NCI-H345 treated with DMSO at 0.1 percent for 48 hours (cell line): Measurements from ENCODE around the gene FBXO44.

Source experiments
- DNase-seq: peaks from one replicate; lab custom pipeline; 2025; ENCODE audit not compliant: unreplicated experiment; lab: John Stamatoyannopoulos, UW

Gene FBXO44

DNA sequence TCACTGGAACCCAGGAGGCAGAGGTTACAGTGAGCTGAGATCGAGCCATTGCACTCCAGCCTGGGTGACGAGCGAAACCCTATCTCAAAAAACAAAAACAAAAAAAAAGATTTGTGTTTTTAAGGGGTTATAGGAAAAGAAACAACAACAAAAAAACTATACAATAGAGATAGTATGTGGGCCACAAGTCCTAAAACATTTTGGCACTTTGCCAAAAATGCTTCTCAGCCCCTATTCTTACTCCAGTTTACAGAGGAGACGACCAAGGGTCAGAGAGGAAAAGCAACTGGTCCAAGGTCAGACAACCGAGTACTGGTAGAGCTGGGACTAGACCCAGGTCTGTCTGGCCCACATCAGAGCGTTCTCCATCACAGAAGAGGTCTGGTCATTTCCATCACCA lies 3.0 kb downstream of the FBXO44 start:
- DNase-seq: no peak

DNA sequence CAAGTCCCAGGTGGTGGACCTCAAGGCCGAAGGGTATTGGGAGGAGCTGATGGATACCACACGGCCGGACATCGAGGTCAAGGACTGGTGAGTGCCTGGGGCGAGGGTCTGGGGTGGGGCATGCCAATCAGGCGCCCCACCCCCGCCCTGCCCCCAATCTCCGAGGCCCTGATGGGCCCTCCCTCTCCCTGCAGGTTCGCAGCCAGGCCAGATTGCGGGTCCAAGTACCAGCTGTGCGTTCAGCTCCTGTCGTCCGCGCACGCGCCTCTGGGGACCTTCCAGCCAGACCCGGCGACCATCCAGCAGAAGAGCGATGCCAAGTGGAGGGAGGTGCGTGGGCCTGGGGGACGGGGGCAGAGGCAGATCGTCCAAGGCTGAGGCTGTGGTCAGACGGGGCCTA lies 3.9 kb downstream of the FBXO44 start:
- DNase-seq: no peak

DNA sequence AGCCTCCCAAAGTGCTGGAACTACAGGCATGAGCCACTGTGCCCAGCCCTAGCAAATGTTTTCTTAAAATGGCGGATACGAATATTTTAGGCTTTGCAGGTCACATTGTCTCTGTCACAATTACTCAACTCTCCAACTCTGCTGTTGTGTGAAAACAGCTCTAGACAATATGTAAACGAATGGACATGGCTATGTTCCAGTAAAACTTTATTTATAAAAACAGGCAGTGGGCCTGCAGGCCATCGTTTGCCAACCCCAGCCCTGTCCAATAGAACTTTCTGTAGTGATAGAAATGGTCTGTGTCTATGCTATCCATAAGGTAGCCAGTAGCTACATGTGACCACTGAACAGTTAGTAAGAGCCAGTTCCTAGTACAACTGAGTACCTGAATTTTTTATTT lies 5.1 kb downstream of the FBXO44 start:
- DNase-seq: no peak

DNA sequence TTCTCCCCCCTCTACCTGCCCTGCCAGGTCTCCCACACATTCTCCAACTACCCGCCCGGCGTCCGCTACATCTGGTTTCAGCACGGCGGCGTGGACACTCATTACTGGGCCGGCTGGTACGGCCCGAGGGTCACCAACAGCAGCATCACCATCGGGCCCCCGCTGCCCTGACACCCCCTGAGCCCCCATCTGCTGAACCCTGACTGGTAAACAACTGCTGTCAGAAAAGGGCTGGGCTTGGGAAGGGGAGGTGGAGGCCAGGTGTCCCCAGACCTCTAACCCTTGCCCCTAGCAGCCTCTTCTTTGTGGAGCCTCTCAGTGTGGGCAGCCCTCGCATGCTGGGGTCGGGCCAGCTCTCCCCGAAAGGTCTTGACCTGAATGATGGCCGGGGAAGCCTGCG lies 6.4 kb downstream of the FBXO44 start:
- no peak for DNase-seq

DNA sequence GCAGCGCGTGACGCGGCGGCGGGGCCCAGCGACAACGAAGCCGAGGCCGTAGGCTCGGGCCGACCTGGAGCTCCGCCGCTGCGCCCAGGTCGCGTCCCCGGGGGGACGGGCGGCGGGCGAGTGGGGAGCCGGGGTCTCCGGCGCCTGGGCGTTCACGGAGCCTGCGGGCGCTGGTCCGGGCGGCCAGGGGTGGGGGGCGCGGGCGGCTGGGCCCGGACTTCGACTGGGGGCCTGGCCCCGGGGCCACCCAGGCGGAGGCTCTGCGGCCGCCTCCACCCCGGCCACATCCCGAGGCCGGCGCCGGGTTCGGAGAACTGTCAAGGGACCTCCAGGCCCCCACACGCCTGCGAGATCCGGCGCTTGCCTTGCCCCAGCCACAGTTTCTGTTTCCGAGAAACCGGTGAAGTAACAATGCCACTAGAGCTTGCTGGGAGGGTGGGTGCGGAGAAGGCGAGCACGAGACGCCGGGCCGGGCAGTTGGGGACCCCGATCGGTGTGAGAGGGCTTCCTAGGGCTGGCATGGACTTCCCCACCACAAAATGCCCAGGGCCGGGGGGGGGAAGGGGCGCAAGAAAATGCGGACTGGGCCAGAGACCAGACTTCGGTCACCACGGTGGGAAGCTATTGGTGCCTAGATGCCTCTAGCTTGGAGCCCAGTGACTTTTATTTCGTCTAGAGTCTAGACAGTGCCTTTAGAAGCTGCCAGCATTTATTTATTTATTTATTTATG lies 9.8 kb downstream of the FBXO44 start:
- peak; percentile 52 for DNase-seq

DNA sequence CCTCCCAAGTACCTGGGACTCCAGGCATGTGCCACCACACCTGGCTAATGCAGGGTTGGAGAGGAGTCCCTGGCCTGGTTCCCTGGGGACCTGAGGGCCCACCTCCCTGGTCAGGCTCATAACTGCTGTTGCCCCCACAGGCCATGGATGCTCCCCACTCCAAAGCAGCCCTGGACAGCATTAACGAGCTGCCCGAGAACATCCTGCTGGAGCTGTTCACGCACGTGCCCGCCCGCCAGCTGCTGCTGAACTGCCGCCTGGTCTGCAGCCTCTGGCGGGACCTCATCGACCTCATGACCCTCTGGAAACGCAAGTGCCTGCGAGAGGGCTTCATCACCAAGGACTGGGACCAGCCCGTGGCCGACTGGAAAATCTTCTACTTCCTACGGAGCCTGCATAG lies 13.8 kb downstream of the FBXO44 start:
- DNase-seq: no peak

DNA sequence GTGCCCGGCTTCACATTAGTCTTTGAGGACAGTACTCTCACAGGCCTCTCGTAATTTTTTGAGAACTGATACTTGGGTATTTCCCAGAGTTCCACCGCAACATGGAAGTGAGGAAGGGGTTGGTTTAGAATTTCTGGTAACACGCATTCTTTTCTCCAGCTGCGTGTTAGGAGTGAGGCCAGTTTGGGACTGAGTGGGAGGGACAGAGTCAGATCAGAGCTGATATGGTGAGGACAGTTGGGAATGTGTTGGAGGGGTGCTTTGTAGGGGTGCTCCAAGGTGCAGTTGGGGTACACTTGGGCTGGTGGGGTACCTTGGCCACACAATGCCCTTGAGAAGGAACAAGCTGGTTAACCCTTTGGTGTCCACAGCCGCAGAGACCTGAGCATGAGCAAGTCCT lies 16.1 kb downstream of the FBXO44 start:
- DNase-seq: no peak

DNA sequence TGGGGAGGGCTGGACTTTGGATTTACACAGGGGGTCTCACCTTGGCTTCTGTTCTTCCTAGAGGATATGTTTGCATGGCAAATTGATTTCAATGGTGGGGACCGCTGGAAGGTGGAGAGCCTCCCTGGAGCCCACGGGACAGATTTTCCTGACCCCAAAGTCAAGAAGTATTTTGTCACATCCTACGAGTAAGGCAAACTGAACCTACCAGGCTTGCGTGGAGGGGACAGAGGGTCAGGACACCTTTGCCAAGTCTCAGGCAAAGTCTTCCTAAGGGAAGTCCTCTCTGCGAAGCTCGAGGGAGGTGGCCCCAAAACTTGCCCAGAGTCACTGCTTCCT lies 16.5 kb downstream of the FBXO44 start:
- DNase-seq: no peak

DNA sequence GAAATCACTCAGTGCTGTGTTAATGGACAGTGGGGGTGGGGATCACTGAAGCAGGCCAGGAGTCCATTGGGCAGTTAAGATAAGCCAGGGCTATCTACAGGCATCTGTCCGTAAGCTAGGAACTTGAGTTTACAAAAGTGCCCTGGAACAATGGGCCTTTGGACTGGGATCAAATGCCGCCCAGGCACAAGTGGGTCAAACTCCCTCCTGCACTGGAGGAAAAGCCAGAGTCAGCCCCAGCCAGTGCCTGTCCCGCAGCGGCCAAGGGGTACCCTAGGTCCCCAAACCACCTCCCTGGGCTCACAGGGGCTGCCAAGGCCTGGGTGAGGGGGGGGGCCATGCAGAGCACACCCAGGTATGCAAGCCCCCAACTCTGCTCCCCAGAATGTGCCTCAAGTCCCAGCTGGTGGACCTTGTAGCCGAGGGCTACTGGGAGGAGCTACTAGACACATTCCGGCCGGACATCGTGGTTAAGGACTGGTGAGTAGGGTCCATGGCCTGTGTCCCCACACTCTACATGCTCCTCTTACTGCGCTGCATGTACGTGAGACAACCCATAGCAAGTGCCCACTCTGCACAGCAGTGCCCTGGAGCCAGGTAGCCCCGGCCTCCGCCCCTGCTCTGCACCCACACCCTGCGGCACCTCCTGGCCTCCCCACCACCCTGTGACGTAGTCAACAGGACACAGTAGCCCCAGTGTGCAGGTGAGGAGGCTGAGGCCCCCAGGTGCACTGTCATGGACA lies 17.0 kb downstream of the FBXO44 start:
- no peak for DNase-seq

DNA sequence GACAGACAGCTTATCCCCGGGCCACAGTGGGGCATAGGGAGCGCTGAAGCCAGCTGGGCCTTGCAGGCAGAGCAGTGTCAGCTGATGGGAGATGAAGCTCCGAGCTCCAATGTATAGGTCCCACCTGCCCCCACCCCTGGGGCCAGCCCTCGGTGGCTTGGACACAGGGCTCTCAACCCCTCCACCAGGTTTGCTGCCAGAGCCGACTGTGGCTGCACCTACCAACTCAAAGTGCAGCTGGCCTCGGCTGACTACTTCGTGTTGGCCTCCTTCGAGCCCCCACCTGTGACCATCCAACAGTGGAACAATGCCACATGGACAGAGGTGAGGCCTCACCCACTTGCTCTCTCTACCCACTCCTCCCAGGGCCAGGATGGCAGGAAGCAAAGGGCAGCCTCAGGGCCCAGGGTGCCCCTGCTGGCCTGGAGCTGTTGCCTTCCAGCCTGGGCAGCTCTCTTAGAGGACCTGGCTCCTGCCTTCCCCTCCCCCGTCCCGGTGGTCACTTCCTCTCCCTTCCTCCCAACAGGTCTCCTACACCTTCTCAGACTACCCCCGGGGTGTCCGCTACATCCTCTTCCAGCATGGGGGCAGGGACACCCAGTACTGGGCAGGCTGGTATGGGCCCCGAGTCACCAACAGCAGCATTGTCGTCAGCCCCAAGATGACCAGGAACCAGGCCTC lies 18.6 kb downstream of the FBXO44 start:
- no peak for DNase-seq

DNA sequence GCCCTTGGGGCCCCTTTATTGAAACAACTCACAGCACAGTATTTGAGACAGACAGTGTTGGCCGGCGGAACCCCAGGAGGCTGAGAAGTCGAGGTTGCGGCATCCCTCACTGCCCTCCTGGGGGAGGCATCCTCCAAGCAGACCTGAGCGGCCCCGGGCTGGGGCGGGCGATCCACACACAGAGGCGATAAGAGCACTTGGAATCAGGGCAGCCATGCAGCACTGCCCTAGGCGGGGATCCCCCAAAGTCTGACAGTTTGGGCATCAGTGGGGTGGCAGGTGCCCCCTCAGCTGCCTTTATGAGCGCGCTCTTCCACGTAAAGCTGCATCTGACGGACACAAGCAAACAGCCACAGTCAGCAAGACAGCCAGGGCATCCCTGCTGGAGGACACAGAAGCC lies 19.8 kb downstream of the FBXO44 start:
- no peak for DNase-seq

DNA sequence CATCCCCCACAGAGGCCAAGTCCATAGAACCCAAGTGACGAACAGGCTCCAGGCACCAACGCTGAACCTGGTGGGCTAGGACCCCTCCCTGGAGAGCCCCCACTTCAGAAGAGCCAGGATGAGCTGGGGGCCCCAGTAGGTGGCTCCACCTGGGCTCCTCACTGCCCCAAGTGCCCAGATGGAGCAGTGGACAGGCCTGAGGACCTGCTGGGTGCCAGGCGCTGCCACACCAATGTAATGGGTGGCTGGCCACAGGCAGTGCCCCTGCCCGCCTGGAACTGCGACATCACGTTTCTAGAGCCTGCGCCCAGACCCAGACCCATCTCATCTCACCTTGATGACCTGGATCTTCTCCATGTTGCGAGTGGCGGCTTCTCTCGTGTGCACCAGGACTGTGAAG lies 20.6 kb downstream of the FBXO44 start:
- no peak for DNase-seq

DNA sequence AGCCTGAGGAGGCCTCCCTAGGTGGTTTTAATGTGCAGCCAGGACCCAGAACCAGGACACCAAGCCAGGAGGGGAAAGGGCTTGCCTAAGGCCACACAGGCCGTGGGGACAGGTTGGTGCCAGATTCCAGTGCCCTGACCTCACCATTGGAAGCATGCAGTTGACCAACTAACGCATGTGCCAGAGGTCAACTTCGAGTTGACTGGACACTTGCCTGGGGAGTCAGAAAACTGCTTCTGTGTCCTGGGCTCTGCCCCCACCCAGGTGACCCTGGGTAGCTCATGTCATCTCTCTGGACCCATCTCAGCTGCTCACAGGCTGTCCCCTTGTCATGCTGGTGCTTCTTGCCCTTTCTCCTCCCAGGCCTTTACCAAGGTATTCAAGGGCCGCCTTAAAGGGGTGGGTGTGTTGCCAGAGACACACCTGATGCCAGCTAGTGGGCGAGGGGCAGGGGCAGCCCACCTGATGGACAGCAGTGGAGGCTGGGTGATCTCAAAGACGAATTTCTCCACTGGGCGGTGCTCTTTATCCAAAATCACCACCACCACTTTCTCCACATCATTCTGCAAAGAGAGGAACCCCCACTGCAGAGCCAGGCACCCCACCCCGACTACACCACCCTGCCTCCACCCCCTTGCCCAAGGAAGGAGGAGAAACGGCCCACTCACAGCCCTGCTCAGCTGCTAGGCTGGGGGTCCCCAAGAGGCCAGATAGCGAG lies 21.9 kb downstream of the FBXO44 start:
- DNase-seq: no peak

DNA sequence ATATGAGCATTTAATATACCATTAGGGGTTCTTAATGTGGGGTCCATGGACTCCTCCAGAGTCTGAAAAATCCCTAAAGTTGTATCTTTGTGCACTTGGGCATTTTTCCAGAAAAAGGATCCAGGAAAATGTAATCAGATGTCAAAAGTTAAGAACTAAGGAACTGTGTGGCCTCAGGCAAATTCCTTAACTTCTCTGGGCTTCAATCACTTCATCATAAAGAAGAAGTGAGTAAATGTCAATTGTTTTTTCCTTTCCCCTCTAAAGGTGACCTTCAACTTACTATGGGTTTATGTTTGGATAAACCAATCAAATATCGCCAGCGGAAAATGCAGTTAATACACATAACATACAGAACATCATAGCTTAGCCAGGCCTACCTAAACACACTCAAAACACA lies 23.8 kb downstream of the FBXO44 start:
- DNase-seq: no peak

DNA sequence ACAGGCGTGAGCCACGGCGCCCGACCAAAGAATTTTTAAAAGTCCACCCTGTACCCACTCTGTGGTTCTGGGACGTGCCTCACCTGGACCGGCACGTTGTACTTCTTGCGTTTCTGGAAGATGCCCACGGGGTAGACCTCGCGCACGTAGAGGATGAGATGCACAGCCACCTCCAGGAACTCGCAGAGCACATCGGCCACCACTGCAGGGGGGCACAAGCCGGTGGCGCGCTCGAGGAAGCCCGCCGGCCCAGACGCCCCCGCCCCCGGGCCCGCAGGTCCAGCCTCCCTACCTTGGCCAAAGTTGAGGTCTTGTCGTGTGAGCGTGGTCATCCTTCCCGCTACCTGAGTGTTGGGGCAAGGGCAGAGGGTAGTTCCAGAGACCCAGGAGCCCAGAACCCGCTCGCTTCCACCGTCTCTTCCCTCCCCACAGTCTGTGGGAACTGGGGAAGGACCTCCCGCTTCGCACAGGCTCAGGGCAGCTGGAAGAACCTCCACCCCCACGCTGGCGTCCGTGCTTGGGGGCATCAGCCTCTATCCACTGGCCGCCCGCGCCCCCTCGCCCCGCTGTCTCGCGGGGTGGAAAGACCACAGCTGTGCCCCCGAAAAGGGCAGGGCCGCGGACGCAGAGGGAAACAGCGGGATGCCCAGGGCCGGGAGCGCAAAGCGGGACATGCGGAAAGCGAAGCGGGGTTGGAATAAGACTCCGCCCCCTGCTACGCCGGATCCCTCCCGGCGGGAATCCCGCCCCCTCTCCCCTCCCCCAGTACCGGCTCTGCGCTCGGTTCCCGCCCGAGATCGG lies 25.8 kb downstream of the FBXO44 start:
- DNase-seq: no peak

DNA sequence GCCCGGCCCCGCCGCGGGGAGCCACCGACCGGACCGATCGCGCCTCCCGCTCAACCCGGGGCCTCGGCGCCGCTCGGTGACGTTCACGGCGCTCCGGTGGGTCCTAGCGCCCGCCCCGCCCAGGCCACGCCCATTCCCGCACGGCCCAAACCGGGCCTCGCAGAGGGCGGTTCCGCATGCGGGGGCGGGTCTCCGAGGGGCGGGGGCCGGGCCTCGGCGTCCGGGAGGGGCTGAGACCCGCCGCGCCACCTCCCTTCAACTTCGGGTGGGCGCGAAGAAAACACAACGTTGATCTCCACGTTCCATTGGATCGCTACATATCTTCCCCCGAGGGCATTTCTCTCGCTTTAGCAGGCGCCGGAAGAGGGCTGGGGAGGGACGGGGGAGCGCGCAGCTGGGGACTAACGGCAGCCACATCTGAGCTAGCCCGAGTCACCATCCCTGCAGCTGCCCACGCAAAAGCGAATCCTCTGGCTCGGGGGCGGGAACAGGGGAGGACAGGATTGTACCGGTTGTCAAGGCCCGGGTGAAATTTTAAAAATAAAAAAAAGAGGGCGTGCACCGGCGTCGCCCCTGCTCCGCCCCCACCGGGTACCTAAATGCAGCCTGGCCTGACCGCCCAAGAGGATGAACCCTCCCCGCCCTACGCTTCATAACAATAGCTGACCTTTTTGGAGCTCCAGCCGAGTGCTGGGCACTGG lies 26.5 kb downstream of the FBXO44 start, which contains the start of gene MAD2L2:
TSS of gene MAD2L2 (minus strand) at position 78 of the 701 bp plus-strand sequence. CDS start 547 bp downstream, outside the sequence.
- peak; percentile 88 for DNase-seq

DNA sequence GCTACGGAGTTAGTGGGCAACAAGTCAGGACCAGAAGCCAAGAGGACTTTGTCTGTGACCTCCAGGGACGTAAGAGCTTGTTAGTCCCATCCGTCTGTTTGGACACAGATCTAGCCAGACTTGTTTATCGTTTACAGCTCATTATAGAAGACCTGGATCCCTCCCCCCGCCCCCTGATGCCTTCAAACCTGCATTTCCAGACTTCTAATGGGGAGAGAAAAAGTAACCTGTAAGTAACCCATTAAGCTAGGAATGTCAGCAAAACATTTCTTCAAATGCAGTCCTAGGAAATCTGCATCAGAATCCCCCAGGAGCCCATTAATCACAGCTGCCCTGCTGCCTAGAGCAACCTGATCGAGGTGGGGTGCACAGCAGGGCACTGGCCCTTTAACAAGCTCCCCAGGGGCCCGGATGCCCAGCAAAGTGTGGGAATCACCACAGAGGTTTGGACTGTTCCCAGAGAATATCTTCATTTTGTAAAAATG lies 27.7 kb downstream of the FBXO44 start:
- no peak for DNase-seq

DNA sequence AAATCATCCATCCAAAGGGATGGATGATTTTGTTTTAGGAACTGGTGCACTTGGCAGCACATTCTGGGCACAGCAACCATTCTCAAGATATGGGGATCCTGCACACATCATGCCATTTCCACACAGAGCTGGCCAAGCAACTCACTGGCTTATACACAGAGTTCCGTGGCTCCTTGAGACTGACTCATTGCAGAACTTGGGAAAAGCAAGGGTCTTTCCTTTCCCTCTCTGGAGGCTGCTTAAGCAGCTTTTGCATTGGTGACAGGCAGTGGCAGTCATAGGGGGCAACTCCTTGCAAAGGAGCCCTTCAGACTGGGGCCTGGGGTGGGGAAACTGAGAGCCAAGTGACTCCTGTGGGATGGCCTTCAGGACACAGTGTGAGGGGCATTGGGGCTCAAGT lies 28.1 kb downstream of the FBXO44 start:
- no peak for DNase-seq

DNA sequence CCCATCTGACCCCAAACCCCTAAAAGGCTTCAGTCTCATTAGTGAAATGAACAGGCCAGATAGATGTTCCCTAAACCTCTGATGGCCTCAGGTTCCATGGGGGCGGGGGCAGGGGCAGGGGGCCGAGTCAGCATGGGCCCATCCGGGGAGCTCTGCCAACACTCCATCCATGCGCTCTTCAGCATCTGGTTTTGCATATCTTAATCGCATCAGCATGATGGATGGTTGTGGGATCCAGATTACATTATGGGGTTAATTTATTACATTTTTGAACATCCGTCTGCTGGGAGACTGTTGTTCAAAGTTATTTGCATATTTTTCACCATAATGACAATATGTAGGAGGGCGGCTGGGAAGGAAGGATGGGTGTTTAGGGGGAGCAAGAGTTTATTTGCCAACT lies 29.4 kb downstream of the FBXO44 start:
- no peak for DNase-seq

DNA sequence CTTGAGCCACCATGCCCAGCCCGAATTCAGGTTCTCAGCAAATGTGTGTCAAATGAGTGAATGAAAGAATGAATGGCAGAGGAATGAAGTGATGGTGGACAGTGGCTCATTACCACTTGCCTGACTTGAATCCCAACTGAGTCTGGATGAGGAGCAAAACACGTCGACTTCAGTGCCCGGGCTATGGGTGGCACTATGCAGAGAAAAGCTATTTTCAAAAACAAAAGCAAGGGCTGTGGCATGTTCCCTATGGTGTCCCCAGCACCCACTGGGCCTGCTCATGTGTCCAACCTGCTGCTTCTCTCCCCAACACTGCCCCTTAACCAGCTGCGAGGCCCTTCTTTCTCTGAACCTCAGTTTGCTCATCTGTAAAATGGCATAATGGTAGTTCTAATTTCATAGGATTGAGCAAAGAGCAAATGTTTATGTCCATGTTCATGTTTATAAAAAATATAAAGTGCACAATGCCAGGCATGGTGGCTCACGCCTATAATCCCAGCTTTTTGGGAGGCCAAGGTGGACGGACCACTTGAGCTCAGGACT lies 30.6 kb downstream of the FBXO44 start:
- DNase-seq: no peak
